ENCODE data around the gene UNC5B.

- TF ChIP-seq CTCF (IDR thresholded peaks at IDR 0.05; ENCODE audit: low read length) (no peak), EZH2 (optimal IDR thresholded peaks at IDR 0.05; ENCODE audit: low read depth, low read length) (no peak), EZH2phosphoT487 (IDR thresholded peaks at IDR 0.05; ENCODE audit: low read length) (no peak)
These were observed 112.9 kb downstream of the UNC5B start for GRCh38 chr10:71325267-71325666.
